H1 (cell line): ENCODE data around the gene ASAP2. TPM values are rescaled to one million over a fixed set of nuclear protein-coding genes. Genes with fewer than 3 reads are reported as not detected.

Source experiments
- CTCF ChIA-PET: fragments of 300-600 bp; sonication (Branson Sonifier 250); formaldehyde crosslinking; loops from one replicate; lab custom pipeline; 2021; ENCODE audit not compliant: partially characterized antibody; lab: Charles Lee
- POLR2A ChIA-PET: fragments of 300-600 bp; sonication (Branson Sonifier 250); formaldehyde crosslinking; loops from one replicate; lab custom pipeline; 2021; ENCODE audit warnings: inconsistent platforms; ENCODE audit not compliant: partially characterized antibody; lab: Charles Lee
- DNase-seq, 2 experiments: peaks; one replicate each; pipeline versions ENCODE4 v3.0.0 to v3.0.0-alpha.2; 2010 to 2022; ENCODE audit warnings: low spot score in 2 of 2, low read depth in 1 of 2, mixed read lengths in 1 of 2
- FAIRE-seq: peaks from 2 replicates; lab custom pipeline; 2011; peaks lifted over from hg19 to GRCh38; lab: Jason Lieb, UNC
- H2AFZ ChIP-seq: 2 replicates; pipeline ENCODE4 v1.8.1; 2012; ENCODE audit warnings: low read length, inconsistent platforms
- H2AK5ac ChIP-seq: 2 replicates; pipeline ENCODE4 v1.6.1; 2013; ENCODE audit warnings: low read depth, low read length
- H2BK120ac ChIP-seq: replicated peaks from 2 replicates; pipeline ENCODE3; 2013; ENCODE audit warnings: low read depth, low read length, inconsistent platforms
- H2BK12ac ChIP-seq: 2 replicates; pipeline ENCODE4 v1.6.1; 2013; ENCODE audit warnings: low read depth, low read length
- H2BK15ac ChIP-seq: 2 replicates; pipeline ENCODE4 v1.6.1; 2013; ENCODE audit warnings: low read length
- H2BK20ac ChIP-seq: 2 replicates; pipeline ENCODE4 v1.6.1; 2013; ENCODE audit warnings: low read length
- H2BK5ac ChIP-seq: 2 replicates; pipeline ENCODE4 v1.6.1; 2013; ENCODE audit warnings: low read depth, low read length
- H3K14ac ChIP-seq: 2 replicates; pipeline ENCODE4 v1.6.1; 2013; ENCODE audit warnings: inconsistent platforms; ENCODE audit not compliant: insufficient read length
- H3K18ac ChIP-seq: 2 replicates; pipeline ENCODE4 v1.6.1; 2013; ENCODE audit warnings: low read length; ENCODE audit errors: extremely low read depth
- H3K23ac ChIP-seq: 2 replicates; pipeline ENCODE4 v1.6.1; 2013; ENCODE audit warnings: inconsistent platforms; ENCODE audit not compliant: insufficient read length
- H3K23me2 ChIP-seq: 2 replicates; pipeline ENCODE4 v1.6.1; 2013; ENCODE audit warnings: low read depth, low read length
- H3K27ac ChIP-seq: 2 replicates; pipeline ENCODE4 v1.6.1; 2011; ENCODE audit warnings: low read depth, low read length, inconsistent platforms
- H3K27me3 ChIP-seq, 4 experiments: replicated peaks in 1 of 4; 1 replicate in 1 of 4; 2 replicates in 3 of 4; pipeline versions ENCODE4 v1.6.1 to v1.8.1; 2011 to 2013; ENCODE audit warnings: low read length in 3 of 4, mild to moderate bottlenecking in 3 of 4, inconsistent platforms in 2 of 4, mixed read lengths in 2 of 4, moderate library complexity in 1 of 4; ENCODE audit not compliant: control insufficient read depth in 3 of 4, insufficient read depth in 3 of 4; ENCODE audit errors: extremely low read depth in 1 of 4
- H3K36me3 ChIP-seq, 4 experiments: 2 replicates each; pipeline versions ENCODE4 v1.6.1 to v1.8.1; 2011 to 2013; ENCODE audit warnings: mild to moderate bottlenecking in 4 of 4, low read length in 3 of 4, moderate library complexity in 2 of 4, control low read depth in 1 of 4, inconsistent platforms in 1 of 4; ENCODE audit not compliant: insufficient read depth in 4 of 4, control insufficient read depth in 2 of 4
- H3K4ac ChIP-seq: replicated peaks from 2 replicates; pipeline ENCODE3; 2013; ENCODE audit warnings: low read length, low read depth, mixed read lengths, inconsistent platforms; ENCODE audit not compliant: insufficient read length
- H3K4me1 ChIP-seq, 4 experiments: replicated peaks in 1 of 4; 1 replicate in 1 of 4; 2 replicates in 3 of 4; pipeline versions ENCODE4 v1.6.1 to v1.8.1; 2011 to 2013; ENCODE audit warnings: low read length in 3 of 4, inconsistent platforms in 2 of 4, mixed read lengths in 1 of 4; ENCODE audit not compliant: insufficient read depth in 4 of 4, control insufficient read depth in 3 of 4
- H3K4me2 ChIP-seq, 2 experiments: 2 replicates each; pipeline versions ENCODE4 v1.6.1 to v1.8.1; 2011 to 2013; ENCODE audit warnings: low read depth in 2 of 2, low read length in 2 of 2, control low read depth in 1 of 2, inconsistent platforms in 1 of 2, mild to moderate bottlenecking in 1 of 2; ENCODE audit not compliant: insufficient read depth in 1 of 2
- H3K4me3 ChIP-seq, 4 experiments: fragments of 200-600, 300-600 bp in 1 of 4; sonication (generic), shearing (Covaris generic), sonication (Bioruptor Twin) in 1 of 4; 2 replicates each; pipeline versions ENCODE4 v1.5.1 to v1.8.1; 2011 to 2016; ENCODE audit warnings: low read length in 4 of 4, low read depth in 3 of 4, control low read depth in 2 of 4, inconsistent platforms in 2 of 4, mild to moderate bottlenecking in 2 of 4, mixed read lengths in 1 of 4, moderate library complexity in 1 of 4; ENCODE audit not compliant: insufficient read depth in 2 of 4; ENCODE audit errors: extremely low read depth in 1 of 4
- H3K56ac ChIP-seq: replicated peaks from 2 replicates; pipeline ENCODE3; 2013; ENCODE audit warnings: low read depth, mild to moderate bottlenecking, mixed read lengths, low read length, inconsistent platforms; ENCODE audit not compliant: insufficient read length
- H3K79me1 ChIP-seq: 2 replicates; pipeline ENCODE4 v1.6.1; 2013; ENCODE audit warnings: low read depth, low read length, control low read depth
- H3K79me2 ChIP-seq, 2 experiments: 2 replicates each; pipeline versions ENCODE4 v1.6.1 to v1.8.1; 2012 to 2013; ENCODE audit warnings: low read length in 2 of 2, mild to moderate bottlenecking in 2 of 2, inconsistent platforms in 1 of 2; ENCODE audit not compliant: insufficient read depth in 2 of 2, control insufficient read depth in 1 of 2
- H3K9ac ChIP-seq, 4 experiments: replicated peaks in 1 of 4; 1 replicate in 1 of 4; 2 replicates in 3 of 4; pipeline versions ENCODE4 v1.6.1 to v1.8.1; 2011 to 2013; ENCODE audit warnings: low read depth in 3 of 4, low read length in 3 of 4, control low read depth in 2 of 4, mild to moderate bottlenecking in 2 of 4, moderate library complexity in 2 of 4, inconsistent platforms in 1 of 4; ENCODE audit errors: extremely low read depth in 1 of 4
- H3K9me3 ChIP-seq, 2 experiments: 2 replicates each; pipeline versions ENCODE4 v1.6.1 to v1.8.1; 2012 to 2013; ENCODE audit warnings: mild to moderate bottlenecking in 2 of 2, moderate library complexity in 2 of 2, control low read depth in 1 of 2, inconsistent platforms in 1 of 2, low read depth in 1 of 2, low read length in 1 of 2, mixed read lengths in 1 of 2; ENCODE audit not compliant: insufficient read depth in 2 of 2
- H4K20me1 ChIP-seq, 2 experiments: replicated peaks in 1 of 2; 2 replicates each; pipeline versions ENCODE3 to v1.8.1; 2011 to 2013; ENCODE audit warnings: inconsistent platforms in 2 of 2, low read length in 2 of 2, mild to moderate bottlenecking in 1 of 2; ENCODE audit not compliant: insufficient read depth in 2 of 2, control insufficient read depth in 1 of 2
- H4K5ac ChIP-seq: 2 replicates; pipeline ENCODE4 v1.6.1; 2013; ENCODE audit warnings: low read length, low read depth, mixed read lengths, inconsistent platforms; ENCODE audit not compliant: insufficient read length
- H4K8ac ChIP-seq: 2 replicates; pipeline ENCODE4 v1.8.0; 2013; ENCODE audit warnings: mild to moderate bottlenecking, moderate library complexity, low read length, inconsistent platforms; ENCODE audit not compliant: insufficient read depth; ENCODE audit errors: extremely low read depth
- H4K91ac ChIP-seq: replicated peaks from 2 replicates; pipeline ENCODE3; 2013; ENCODE audit warnings: low read length, mixed read lengths, inconsistent platforms; ENCODE audit not compliant: insufficient read length
- BCL11A ChIP-seq, 2 experiments: IDR thresholded peaks; one replicate each; pipeline ENCODE4 v1.6.1; 2011; ENCODE audit warnings: low read depth in 2 of 2, low read length in 2 of 2, mild to moderate bottlenecking in 2 of 2
- BRCA1 ChIP-seq: IDR thresholded peaks from 2 replicates; pipeline ENCODE4 v1.6.1; 2012; ENCODE audit warnings: low read depth, low read length, improper control_type of control experiment
- CREB1 ChIP-seq: IDR thresholded peaks from 2 replicates; pipeline ENCODE4 v1.6.1; 2012; ENCODE audit warnings: inconsistent platforms
- CTBP2 ChIP-seq: IDR thresholded peaks from 2 replicates; pipeline ENCODE4 v1.7.0; 2011; ENCODE audit warnings: borderline replicate concordance, mild to moderate bottlenecking, moderate library complexity, mixed read lengths, low read length; ENCODE audit not compliant: insufficient read depth, insufficient read length
- HDAC2 ChIP-seq, 2 experiments: fragments of 300-600 bp in 1 of 2; sonication (generic) in 1 of 2; IDR thresholded peaks; 2 replicates each; pipeline ENCODE4 v1.6.1; 2011 to 2012; ENCODE audit warnings: low read depth in 2 of 2, low read length in 2 of 2, mild to moderate bottlenecking in 2 of 2, moderate library complexity in 2 of 2, borderline replicate concordance in 1 of 2, inconsistent platforms in 1 of 2
- JUN ChIP-seq: IDR thresholded peaks from 2 replicates; pipeline ENCODE4 v1.6.1; 2011; ENCODE audit warnings: low read depth, mild to moderate bottlenecking, improper control_type of control experiment, low read length
- JUND ChIP-seq: IDR thresholded peaks from 2 replicates; pipeline ENCODE4 v1.6.1; 2011; ENCODE audit warnings: mild to moderate bottlenecking, improper control_type of control experiment, low read length
- MAFK ChIP-seq: IDR thresholded peaks from 2 replicates; pipeline ENCODE4 v1.6.1; 2012; ENCODE audit warnings: low read depth, mild to moderate bottlenecking, improper control_type of control experiment, low read length
- NANOG ChIP-seq: IDR thresholded peaks from 2 replicates; pipeline ENCODE4 v1.6.1; 2011; ENCODE audit warnings: low read length, low read depth, mild to moderate bottlenecking, inconsistent platforms; ENCODE audit not compliant: insufficient read depth, poor library complexity, severe bottlenecking
- SRF ChIP-seq: IDR thresholded peaks from 2 replicates; pipeline ENCODE4 v1.6.1; 2011; ENCODE audit warnings: mild to moderate bottlenecking, low read depth, low read length, moderate library complexity
- TAF7 ChIP-seq: optimal IDR thresholded peaks from 2 replicates; pipeline ENCODE3; 2011; ENCODE audit warnings: low read depth, mild to moderate bottlenecking, inconsistent platforms, low read length, moderate library complexity, borderline replicate concordance
- WGBS, 2 experiments: shearing (Covaris generic) in 1 of 2; methylation state at CpG; one replicate each; pipeline versions ENCODE4 v1.1.6 to v1.1.7; 2013 to 2015; ENCODE audit warnings: low lambda C conversion rate in 2 of 2, mixed read lengths in 2 of 2, inconsistent platforms in 1 of 2, low coverage in 1 of 2, missing lambda C conversion rate in 1 of 2; ENCODE audit not compliant: insufficient replicate concordance in 2 of 2, insufficient coverage in 1 of 2, insufficient read length in 1 of 2; ENCODE audit errors: extremely low coverage in 1 of 2, missing lambda C conversion rate in 1 of 2; 5-methylcytosine and 5-hydroxymethylcytosine counted together
- polyA plus RNA-seq, 7 experiments: library from polyadenylated mRNA; depleted of rRNA in 3 of 7; stranded (reverse) in 5 of 7; unstranded in 2 of 7; fragments of >200 nt in 5 of 7; fragments of 200-250 nt in 2 of 7; gene quantifications; 1 replicate in 5 of 7; 2 replicates in 1 of 7; 4 replicates in 1 of 7; pipeline versions ENCODE4 v1.2.1 to v1.2.3, GENCODE V29; 2011 to 2013; ENCODE audit warnings: missing spikeins in 2 of 7, mixed read lengths in 2 of 7
- total RNA-seq: library from RNA; stranded (reverse); fragmentation: NEBNext Ultra II Directional; extraction: Animal tissue kit (Norgen Biotek cat#: 25700); gene quantifications from 2 replicates; pipeline ENCODE4 v1.2.1, GENCODE V29; 2021

Gene ASAP2
- total and polyA plus RNA-seq, 2 of the 8 experiments (the other 6 are each of a cell fraction or from before 2014, with no cell fraction given), result 10.2 to 18.7 TPM

DNA sequence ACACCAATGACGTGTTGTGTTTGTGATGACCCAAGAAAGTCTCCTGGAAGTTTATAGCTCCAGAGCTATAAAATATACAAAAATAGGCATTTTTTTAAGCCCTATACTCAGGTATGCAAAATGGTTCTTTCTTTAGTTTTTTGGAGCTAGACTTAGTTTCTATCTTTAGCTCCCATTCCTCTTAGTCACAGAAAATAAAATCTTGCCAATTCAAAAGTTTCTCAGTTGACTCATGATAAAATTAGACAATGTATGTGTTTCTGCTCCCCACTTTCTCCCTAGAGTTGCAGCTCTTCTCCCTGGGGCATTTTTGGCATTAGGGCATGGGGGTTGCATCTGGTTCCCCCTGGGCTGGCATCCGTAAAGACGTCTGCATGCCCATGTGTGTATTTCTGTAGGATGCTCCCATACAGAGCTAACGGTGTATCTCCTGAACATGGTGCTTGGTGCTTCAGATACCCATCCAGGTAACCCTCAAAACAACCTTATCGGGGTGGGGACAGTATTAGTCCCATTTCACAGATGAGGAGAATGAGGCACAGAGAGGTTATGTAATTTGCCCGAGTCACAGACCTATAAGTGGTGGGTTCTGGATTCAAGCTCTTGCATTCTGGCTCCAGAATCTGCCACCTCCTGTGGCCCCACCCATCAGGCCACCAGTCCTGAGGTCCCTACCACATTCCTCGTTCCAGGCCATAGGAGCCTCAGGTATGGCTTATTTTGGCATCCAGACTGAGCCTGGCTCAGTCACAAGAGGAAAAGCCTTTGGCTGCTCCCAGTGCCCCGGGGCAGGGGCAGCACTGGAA is 43.1 kb upstream of the ASAP2 start:
- no peaks in the 10 kb centered on the region for H3K36me3 ChIP-seq
- no peak overlapping the region for H3K14ac ChIP-seq
- H3K4ac ChIP-seq, result no peak overlapping the region
- no peak overlapping the region for H3K18ac ChIP-seq
- DNase-seq (no peak), FAIRE-seq (no peak)
- H3K4me2 ChIP-seq, result no peak overlapping the region
- no peaks in the 10 kb centered on the region for H3K27me3 ChIP-seq
- H2BK5ac ChIP-seq, result no peak overlapping the region
- H3K4me3 ChIP-seq, result no peak overlapping the region
- no peak overlapping the region for H2AK5ac ChIP-seq
- no peak overlapping the region for H4K5ac ChIP-seq
- H4K20me1 ChIP-seq, result no peaks in the 10 kb centered on the region
- WGBS, 2 experiments, result 85% methylated on average over 8 of the region's 8 CpGs; no CpG with 5 or more reads in 1 of the 2 experiments
- H4K91ac ChIP-seq, result no peak overlapping the region
- H3K23ac ChIP-seq, result no peak overlapping the region
- H3K27ac ChIP-seq, result no peak overlapping the region
- H3K79me1 ChIP-seq, result no peaks in the 10 kb centered on the region
- H3K79me2 ChIP-seq, result no peaks in the 10 kb centered on the region
- H3K9ac ChIP-seq, result no peak overlapping the region
- no peak overlapping the region for H2BK15ac ChIP-seq
- no peak overlapping the region for H2BK120ac ChIP-seq
- POLR2A ChIA-PET, result no interaction called here
- H3K23me2 ChIP-seq, result no peaks in the 10 kb centered on the region
- no peaks in the 10 kb centered on the region for H3K4me1 ChIP-seq
- H2BK20ac ChIP-seq, result no peak overlapping the region
- H2AFZ ChIP-seq, result no peak overlapping the region
- no peak for TF ChIP-seq NANOG
- no peak for TF ChIP-seq BCL11A (IDR thresholded peaks at IDR 0.05; ENCODE audit: low read depth in 2 of 2, low read length in 2 of 2)
- no peak for TF ChIP-seq CTBP2
- no peak for TF ChIP-seq CREB1
- TF ChIP-seq BRCA1, result no peak
- TF ChIP-seq TAF7, result no peak
- TF ChIP-seq SRF, result no peak
- TF ChIP-seq JUND, result no peak
- no peak for TF ChIP-seq MAFK
- no peak for TF ChIP-seq HDAC2 (IDR thresholded peaks at IDR 0.05; ENCODE audit: borderline replicate concordance in 1 of 2, low read depth in 2 of 2, low read length in 2 of 2)
- no peak for TF ChIP-seq JUN
- TF ChIP-seq, all 59 proteins: peak for 0
- H3K9me3 ChIP-seq, result no peaks in the 10 kb centered on the region
- no peak overlapping the region for H3K56ac ChIP-seq
- no peak overlapping the region for H2BK12ac ChIP-seq
- H4K8ac ChIP-seq, result no peak overlapping the region
- CTCF ChIA-PET, result interaction anchor here (0.6 to 2.1 kb wide), 12 partner anchors 12 to 208 kb away, joined by 3 to 10 read pairs (median 4); no protein-coding TSS in a partner anchor
